ENCODE data around the gene HTR3E. TPM values are rescaled to one million over a fixed set of nuclear protein-coding genes. Genes with fewer than 3 reads are reported as not detected.

The HTR3E gene
- total and polyA plus RNA-seq, 2 of the 13 experiments (the other 11 are each of a cell fraction or from before 2014, with no cell fraction given) = not detected

GRCh38 chr3:184097556-184097955 lies 692 bp downstream of the HTR3E start:
- ATAC-seq = no peak
- intact Hi-C loops (cut with micrococcal nuclease; ENCODE audit: unreplicated experiment) (no loop called here), in situ Hi-C loops (cut with HindIII; ENCODE audit: extremely low pct_ligation_motif_present, low pct_unique_long_range_greater_than_20kb) (no loop called here)
- no peaks in the 10 kb centered on the region for H3K4me1 ChIP-seq (ENCODE audit: insufficient read depth, low read length)
- CTCF ChIA-PET (ENCODE audit: low intra/inter-chr PET ratio, low total read pairs) = no interaction called here
- H3K79me2 ChIP-seq (ENCODE audit: insufficient read depth, low read length) = no peaks in the 10 kb centered on the region
- no peaks in the 10 kb centered on the region for H3K36me3 ChIP-seq (replicated peaks in 1 of 2; ENCODE audit: control insufficient read depth in 1 of 2, insufficient read depth in 2 of 2, low read length in 2 of 2)
- no TSS peak for BruUV-seq (replicated peaks)
- WGBS (ENCODE audit: low lambda C conversion rate) = 25% methylated on average over 6 of the region's 6 CpGs
- DNase-seq (ENCODE audit: low spot score) = no peak
- no peaks in the 10 kb centered on the region for H4K20me1 ChIP-seq (ENCODE audit: insufficient read depth, low read length)
- H3K4me3 ChIP-seq (replicated peaks in 1 of 3; ENCODE audit: insufficient read depth in 1 of 3, low read depth in 2 of 3, low read length in 3 of 3) = no peak overlapping the region
- H3K27me3 ChIP-seq (ENCODE audit: control insufficient read depth in 1 of 2, insufficient read depth in 2 of 2, low read length in 2 of 2) = peaks cover 0 to 3% of the 10 kb centered on the region in 2 experiments; a peak in 2 of 5 replicates
- no peak overlapping the region for H3K9ac ChIP-seq (ENCODE audit: insufficient read depth, low read depth, low read length)
- H2AFZ ChIP-seq (ENCODE audit: low read length) = no peak overlapping the region
- POLR2A ChIA-PET = no interaction called here
- H3K27ac ChIP-seq (ENCODE audit: extremely low read length, insufficient read depth, low read length) = no peak overlapping the region
- H3K4me2 ChIP-seq (ENCODE audit: low read depth, low read length) = no peak overlapping the region
- no peak for FAIRE-seq
- TF ChIP-seq ZNF747 (CRISPR knock-in tag; IDR thresholded peaks at IDR 0.05; ENCODE audit: borderline replicate concordance) = no peak
- no peak for TF ChIP-seq ZNF558 (CRISPR knock-in tag; IDR thresholded peaks at IDR 0.05; ENCODE audit: borderline replicate concordance)
- TF ChIP-seq MLX (CRISPR knock-in tag; IDR thresholded peaks at IDR 0.05) = no peak
- no peak for TF ChIP-seq BRD4 (CRISPR knock-in tag; IDR thresholded peaks at IDR 0.05)
- TF ChIP-seq ZNF597 (CRISPR knock-in tag; IDR thresholded peaks at IDR 0.05) = no peak
- peaks cover 6% of the 10 kb centered on the region for H3K9me3 ChIP-seq (ENCODE audit: low read length)

- ChIA-PET POLR2A (no interaction called here), CTCF (ENCODE audit: low intra/inter-chr PET ratio, low total read pairs) (no interaction called here)
- FAIRE-seq (no peak), ATAC-seq (no peak), DNase-seq (ENCODE audit: low spot score) (no peak)
- H3K79me2 ChIP-seq (ENCODE audit: insufficient read depth, low read length) = no peaks in the 10 kb centered on the region
- no peak overlapping the region for H3K4me2 ChIP-seq (ENCODE audit: low read depth, low read length)
- no peak overlapping the region for H3K27ac ChIP-seq (ENCODE audit: extremely low read length, insufficient read depth, low read length)
- no peak overlapping the region for H3K9ac ChIP-seq (ENCODE audit: insufficient read depth, low read depth, low read length)
- no TSS peak for BruUV-seq (replicated peaks)
- no peak overlapping the region for H2AFZ ChIP-seq (ENCODE audit: low read length)
- intact Hi-C loops (cut with micrococcal nuclease; ENCODE audit: unreplicated experiment) (no loop called here), in situ Hi-C loops (cut with HindIII; ENCODE audit: extremely low pct_ligation_motif_present, low pct_unique_long_range_greater_than_20kb) (no loop called here)
- H3K4me3 ChIP-seq (replicated peaks in 1 of 3; ENCODE audit: insufficient read depth in 1 of 3, low read depth in 2 of 3, low read length in 3 of 3) = no peak overlapping the region
- no peaks in the 10 kb centered on the region for H3K36me3 ChIP-seq (replicated peaks in 1 of 2; ENCODE audit: control insufficient read depth in 1 of 2, insufficient read depth in 2 of 2, low read length in 2 of 2)
- WGBS (ENCODE audit: low lambda C conversion rate) = 34% methylated on average over 24 of the region's 24 CpGs
- no peaks in the 10 kb centered on the region for H3K9me3 ChIP-seq (ENCODE audit: low read length)
- H3K4me1 ChIP-seq (ENCODE audit: insufficient read depth, low read length) = no peaks in the 10 kb centered on the region
- H4K20me1 ChIP-seq (ENCODE audit: insufficient read depth, low read length) = no peaks in the 10 kb centered on the region
- peaks cover 0 to 3% of the 10 kb centered on the region in 2 experiments; a peak in 2 of 5 replicates for H3K27me3 ChIP-seq (ENCODE audit: control insufficient read depth in 1 of 2, insufficient read depth in 2 of 2, low read length in 2 of 2)
- TF ChIP-seq SKIL (CRISPR knock-in tag; IDR thresholded peaks at IDR 0.05; ENCODE audit: borderline replicate concordance) = no peak
- no peak for TF ChIP-seq ZNF557 (CRISPR knock-in tag; IDR thresholded peaks at IDR 0.05)
- TF ChIP-seq ZBTB39 (CRISPR knock-in tag; IDR thresholded peaks at IDR 0.05) = no peak
- TF ChIP-seq ZNF766 (CRISPR knock-in tag; IDR thresholded peaks at IDR 0.05; ENCODE audit: borderline replicate concordance) = no peak
- no peak for TF ChIP-seq SALL1 (CRISPR knock-in tag; IDR thresholded peaks at IDR 0.05)
- TF ChIP-seq ZMYM2 (CRISPR knock-in tag; IDR thresholded peaks at IDR 0.05) = no peak
- no peak for TF ChIP-seq ZNF850 (CRISPR knock-in tag; conservative IDR thresholded peaks at IDR 0.05)
These were observed 3.2 kb downstream of the HTR3E start for GRCh38 chr3:184099806-184100686.

Data from HepG2 (cell line).